ENCODE results near the gene MCC. TPM values are rescaled to one million over a fixed set of nuclear protein-coding genes. Genes with fewer than 3 reads are reported as not detected.

MCC gene
- total RNA-seq, 1 donor from 2014 or later, result 47.9 TPM

GRCh38 chr5:112974901-112975300 is 513.4 kb downstream of the MCC start:
- no peak overlapping the region for H3K4me3 ChIP-seq
- no peak overlapping the region for H3K27ac ChIP-seq
- no peaks in the 10 kb centered on the region for H3K36me3 ChIP-seq
- H3K9me3 ChIP-seq, result no peaks in the 10 kb centered on the region
- intact Hi-C loops (cut with DNase I), result no loop called here
- peaks cover 29% of the 10 kb centered on the region for H3K4me1 ChIP-seq
- TF ChIP-seq POLR2A (IDR thresholded peaks at IDR 0.05), result no peak
- no peak for DNase-seq (ENCODE audit: extremely low spot score in 2 of 2)
- no peaks in the 10 kb centered on the region for H3K27me3 ChIP-seq

- Histone ChIP-seq H3K4me3 (no peak overlapping the region), H3K36me3 (no peaks in the 10 kb centered on the region), H3K4me1 (peaks cover 19% of the 10 kb centered on the region), H3K27ac (no peak overlapping the region), H3K9me3 (no peaks in the 10 kb centered on the region), H3K27me3 (no peaks in the 10 kb centered on the region)
- no peak for DNase-seq (ENCODE audit: extremely low spot score in 2 of 2)
- TF ChIP-seq POLR2A (IDR thresholded peaks at IDR 0.05) (no peak), CTCF (IDR thresholded peaks at IDR 0.05) (no peak), POLR2AphosphoS5 (IDR thresholded peaks at IDR 0.05; ENCODE audit: insufficient read depth in 1 of 2, low read depth in 1 of 2) (no peak)
- intact Hi-C loops (cut with DNase I), result no loop called here
Measured at GRCh38 chr5:112973904-112974303, 514.3 kb downstream of the MCC start.

- Histone ChIP-seq H3K4me1 (peaks cover 10% of the 10 kb centered on the region), H3K9me3 (no peaks in the 10 kb centered on the region), H3K36me3 (no peaks in the 10 kb centered on the region), H3K27ac (no peak overlapping the region), H3K4me3 (no peak overlapping the region), H3K27me3 (no peaks in the 10 kb centered on the region)
- intact Hi-C loops (cut with DNase I), result no loop called here
- TF ChIP-seq CTCF (IDR thresholded peaks at IDR 0.05) (no peak), POLR2A (IDR thresholded peaks at IDR 0.05) (no peak), POLR2AphosphoS5 (IDR thresholded peaks at IDR 0.05; ENCODE audit: insufficient read depth in 1 of 2, low read depth in 1 of 2) (no peak)
- DNase-seq (ENCODE audit: extremely low spot score in 2 of 2), result no peak
Measured at GRCh38 chr5:112973036-112973435, 515.2 kb downstream of the MCC start.

Small RNA genes within 50 kb of the gene (small RNA-seq; reads per million reads assigned to genes)
- gene RNU4ATAC13P, result not detected

Other genes with a start within 250 kb of the MCC start
- gene TSSK1B, start 53.5 kb downstream of the MCC start, total RNA-seq, result 1.2 TPM
- 31.4 TPM for gene YTHDC2, start 25.2 kb upstream of the MCC start, total RNA-seq